ENCODE measurements around the gene IRF3.

Gene IRF3

GRCh38 chr19:49669516-49669915 is 3.9 kb upstream of the IRF3 start:
- H3K27ac Mint-ChIP-seq, result no peak overlapping the region
- no peaks in the 10 kb centered on the region for H3K27me3 Mint-ChIP-seq
- no peak overlapping the region for H3K4me3 Mint-ChIP-seq
- H3K9me3 Mint-ChIP-seq, result no peaks in the 10 kb centered on the region
- peaks cover 50% of the 10 kb centered on the region for H3K4me1 Mint-ChIP-seq (ENCODE audit: low read depth)
- intact Hi-C loops (cut with micrococcal nuclease), result no loop called here
- H3K36me3 Mint-ChIP-seq (ENCODE audit: low read depth), result peaks cover 27% of the 10 kb centered on the region

DNA sequence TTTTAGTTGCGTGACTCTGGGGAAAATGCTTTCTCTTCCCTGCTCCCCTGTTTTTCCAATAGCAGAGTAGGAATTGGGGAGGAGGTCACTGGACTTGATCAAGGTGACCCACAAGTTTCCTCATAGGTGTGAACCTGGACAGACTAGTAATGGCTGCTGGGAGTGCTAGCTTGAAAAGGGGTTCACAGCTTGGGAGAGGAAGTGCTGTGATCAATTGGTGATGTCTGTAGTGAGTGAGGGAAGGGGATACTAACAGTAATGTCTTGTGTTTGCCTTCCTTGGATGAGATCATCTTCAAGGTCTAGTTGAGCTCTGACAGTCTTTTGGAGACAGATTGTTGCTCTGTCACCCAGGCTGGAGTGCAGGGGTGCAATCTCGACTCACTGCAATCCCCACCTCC is 1.8 kb upstream of the IRF3 start:
- peaks cover 56% of the 10 kb centered on the region for H3K4me1 Mint-ChIP-seq (ENCODE audit: low read depth)
- peaks cover 39% of the 10 kb centered on the region for H3K36me3 Mint-ChIP-seq (ENCODE audit: low read depth)
- no peak overlapping the region for H3K4me3 Mint-ChIP-seq
- H3K27me3 Mint-ChIP-seq, result no peaks in the 10 kb centered on the region
- intact Hi-C loops (cut with micrococcal nuclease), result no loop called here
- H3K27ac Mint-ChIP-seq, result no peak overlapping the region
- H3K9me3 Mint-ChIP-seq, result no peaks in the 10 kb centered on the region

DNA sequence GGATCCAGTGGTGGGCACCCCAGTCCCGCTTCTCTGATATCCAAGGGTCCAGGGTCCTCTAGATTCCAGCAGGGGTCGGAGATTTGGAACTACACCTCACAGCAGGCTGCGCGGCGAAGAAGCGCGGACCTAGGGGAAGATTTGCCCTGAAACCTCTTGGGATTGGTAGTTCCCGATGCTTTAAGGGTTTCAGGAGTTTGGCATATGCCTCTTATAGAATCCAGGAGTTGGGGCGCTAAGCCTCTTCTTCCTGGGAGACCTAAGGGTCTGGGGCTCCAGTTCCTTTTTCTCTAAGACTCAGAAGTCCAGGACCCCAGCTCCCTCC is 425 bp upstream of the IRF3 start:
- peaks cover 53% of the 10 kb centered on the region for H3K36me3 Mint-ChIP-seq (ENCODE audit: low read depth)
- peak overlapping the region; percentile 99 for H3K4me3 Mint-ChIP-seq
- peak overlapping the region; percentile 96 for H3K27ac Mint-ChIP-seq
- H3K27me3 Mint-ChIP-seq, result no peaks in the 10 kb centered on the region
- no peaks in the 10 kb centered on the region for H3K9me3 Mint-ChIP-seq
- intact Hi-C loops (cut with micrococcal nuclease), result no loop called here
- peaks cover 47% of the 10 kb centered on the region for H3K4me1 Mint-ChIP-seq (ENCODE audit: low read depth)

GRCh38 chr19:49665036-49665350 is 664 bp downstream of the IRF3 start:
- H3K36me3 Mint-ChIP-seq (ENCODE audit: low read depth), result peaks cover 63% of the 10 kb centered on the region
- intact Hi-C loops (cut with micrococcal nuclease), result loop anchor here (1.0 to 2.0 kb wide), 2 partner anchors 11 to 24 kb away; partner anchors contain the start of gene RRAS
- no peaks in the 10 kb centered on the region for H3K27me3 Mint-ChIP-seq
- H3K27ac Mint-ChIP-seq, result peak overlapping the region; percentile 96
- peaks cover 47% of the 10 kb centered on the region for H3K4me1 Mint-ChIP-seq (ENCODE audit: low read depth)
- H3K4me3 Mint-ChIP-seq, result peak overlapping the region; percentile 99
- H3K9me3 Mint-ChIP-seq, result no peaks in the 10 kb centered on the region

DNA sequence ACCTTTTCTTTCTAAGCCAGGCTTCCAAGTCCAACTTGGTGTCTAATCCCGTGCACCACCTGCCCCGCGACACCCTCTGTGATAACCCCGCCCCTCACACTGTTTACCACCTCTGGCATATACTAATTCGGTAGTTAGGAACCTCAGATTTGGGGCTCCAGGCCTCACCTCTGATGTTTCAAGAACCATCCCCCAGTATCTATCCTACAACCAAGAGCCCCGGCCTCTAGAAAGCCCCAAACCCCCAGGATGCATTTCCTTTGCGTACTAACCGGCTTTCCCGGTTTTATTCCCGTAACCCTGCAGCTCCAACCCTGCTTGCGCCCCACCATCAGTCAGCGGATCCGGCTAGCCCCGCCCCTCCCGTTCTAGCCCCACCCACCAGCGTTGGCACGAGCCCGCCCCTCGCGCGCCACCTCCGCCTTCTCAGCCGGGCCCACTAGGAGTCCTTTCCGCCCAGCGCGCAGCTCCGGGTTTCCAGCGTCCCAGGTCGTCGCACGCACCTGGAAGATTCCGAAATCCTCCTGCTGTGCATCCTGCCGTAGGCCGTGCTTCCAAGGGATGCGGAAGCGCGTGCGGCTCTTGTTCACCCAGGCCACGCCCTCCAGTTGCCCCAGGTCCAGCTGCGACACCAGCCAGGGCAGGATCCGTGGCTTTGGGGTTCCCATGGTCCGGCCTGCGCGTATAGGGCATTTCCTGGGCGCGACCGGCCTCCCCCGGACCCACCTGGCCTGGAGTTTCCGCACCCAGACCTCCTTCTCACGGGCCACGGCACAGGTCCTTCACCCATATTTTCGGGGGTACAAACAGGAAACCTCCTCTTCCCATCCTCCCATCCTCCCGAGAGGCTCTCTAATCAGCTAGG is 1.3 kb downstream of the IRF3 start:
- no peaks in the 10 kb centered on the region for H3K9me3 Mint-ChIP-seq
- peaks cover 45% of the 10 kb centered on the region for H3K4me1 Mint-ChIP-seq (ENCODE audit: low read depth)
- H3K27ac Mint-ChIP-seq, result peak overlapping the region; percentile 96
- H3K27me3 Mint-ChIP-seq, result no peaks in the 10 kb centered on the region
- peak overlapping the region; percentile 99 for H3K4me3 Mint-ChIP-seq
- intact Hi-C loops (cut with micrococcal nuclease), result loop anchor here (1.0 to 2.0 kb wide), 3 partner anchors 12 to 84 kb away; partner anchors contain the start of genes NOSIP and RRAS
- H3K36me3 Mint-ChIP-seq (ENCODE audit: low read depth), result peaks cover 69% of the 10 kb centered on the region

- Mint-ChIP-seq H3K36me3 (ENCODE audit: low read depth) (peaks cover 75% of the 10 kb centered on the region), H3K4me3 (no peak overlapping the region), H3K9me3 (no peaks in the 10 kb centered on the region), H3K4me1 (ENCODE audit: low read depth) (peaks cover 42% of the 10 kb centered on the region), H3K27ac (no peak overlapping the region), H3K27me3 (no peaks in the 10 kb centered on the region)
- intact Hi-C loops (cut with micrococcal nuclease), result no loop called here
Observed at GRCh38 chr19:49663224-49663623, 2.4 kb downstream of the IRF3 start.

DNA sequence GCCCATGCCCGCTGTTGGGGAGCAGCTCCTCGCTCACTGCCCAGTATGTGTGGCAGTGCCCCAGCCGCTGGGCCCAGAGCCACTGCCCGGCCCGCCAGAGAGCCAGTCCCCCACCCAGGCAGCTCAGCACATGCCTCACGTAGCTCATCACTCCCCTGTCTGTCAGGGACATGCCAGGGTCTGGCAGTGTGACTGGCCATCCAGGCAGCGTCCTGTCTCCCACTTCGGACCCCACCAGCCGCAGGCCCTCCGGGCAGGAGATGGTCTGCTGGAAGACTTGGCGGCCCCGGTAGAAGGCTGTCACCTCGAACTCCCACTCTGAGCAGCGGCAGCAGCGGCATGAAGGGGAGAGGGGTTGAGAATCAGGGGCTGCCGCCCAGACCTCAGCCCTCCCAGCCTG is 3.6 kb downstream of the IRF3 start:
- Mint-ChIP-seq H3K4me1 (ENCODE audit: low read depth) (peaks cover 35% of the 10 kb centered on the region), H3K4me3 (no peak overlapping the region), H3K9me3 (no peaks in the 10 kb centered on the region), H3K27me3 (no peaks in the 10 kb centered on the region), H3K27ac (no peak overlapping the region), H3K36me3 (ENCODE audit: low read depth) (peaks cover 88% of the 10 kb centered on the region)
- intact Hi-C loops (cut with micrococcal nuclease), result no loop called here

DNA sequence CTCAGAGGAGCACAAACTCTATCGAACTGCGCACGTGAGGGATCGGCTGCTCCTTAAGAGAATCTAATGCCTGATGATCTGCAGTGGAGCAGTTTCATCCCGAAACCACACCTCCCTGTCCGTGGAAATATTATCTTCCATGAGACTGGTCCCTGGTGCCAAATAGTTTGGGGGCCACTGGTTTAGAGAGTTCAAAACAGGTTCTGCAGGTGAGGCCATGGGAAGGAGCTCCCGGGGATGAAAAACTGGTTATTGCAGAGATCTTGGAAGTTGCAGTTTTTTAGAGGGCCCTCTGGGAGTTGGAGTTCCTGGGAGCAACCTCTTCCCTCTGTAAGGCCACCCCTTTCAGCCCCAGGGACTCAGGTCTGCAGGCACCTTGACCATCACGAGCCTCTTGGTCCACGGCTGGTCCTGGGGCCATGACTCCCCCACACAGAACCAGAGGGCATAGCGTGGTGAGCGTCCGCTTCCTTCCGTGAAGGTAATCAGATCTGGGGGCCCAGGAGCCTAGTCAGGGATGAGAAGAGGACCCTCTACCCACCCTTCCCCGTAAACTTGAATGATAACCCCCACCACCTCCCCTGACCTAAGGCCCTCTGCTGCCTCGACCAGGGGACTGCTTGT is 5.2 kb downstream of the IRF3 start:
- H3K9me3 Mint-ChIP-seq, result no peaks in the 10 kb centered on the region
- no peak overlapping the region for H3K27ac Mint-ChIP-seq
- intact Hi-C loops (cut with micrococcal nuclease), result no loop called here
- no peak overlapping the region for H3K4me3 Mint-ChIP-seq
- H3K36me3 Mint-ChIP-seq (ENCODE audit: low read depth), result peaks cover 98% of the 10 kb centered on the region
- H3K27me3 Mint-ChIP-seq, result no peaks in the 10 kb centered on the region
- peaks cover 23% of the 10 kb centered on the region for H3K4me1 Mint-ChIP-seq (ENCODE audit: low read depth)

- Mint-ChIP-seq H3K27me3 (no peaks in the 10 kb centered on the region), H3K9me3 (no peaks in the 10 kb centered on the region), H3K4me3 (no peak overlapping the region), H3K4me1 (ENCODE audit: low read depth) (peaks cover 6% of the 10 kb centered on the region), H3K36me3 (ENCODE audit: low read depth) (peaks cover 99% of the 10 kb centered on the region), H3K27ac (no peak overlapping the region)
- intact Hi-C loops (cut with micrococcal nuclease), result no loop called here
Observed at GRCh38 chr19:49658566-49659442, 6.9 kb downstream of the IRF3 start.

DNA sequence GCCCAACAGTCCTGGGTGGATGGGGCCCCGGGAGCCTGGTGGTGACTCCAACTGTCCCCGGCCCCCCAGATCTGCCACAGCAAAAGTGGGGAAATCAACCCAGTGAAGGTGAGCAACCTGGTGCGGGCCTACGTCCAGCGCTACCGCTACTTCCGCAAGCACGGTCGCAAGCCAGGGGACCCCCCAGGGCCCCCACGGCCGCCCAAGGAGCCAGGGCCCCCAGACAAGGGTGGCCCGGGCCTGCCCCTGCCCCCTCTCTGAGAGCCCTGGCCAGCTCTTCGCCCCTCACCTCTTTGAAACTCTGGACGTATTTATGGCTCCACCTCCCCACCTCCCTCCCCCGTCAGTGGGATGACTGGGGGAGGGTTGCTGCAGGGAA is 7.5 kb downstream of the IRF3 start:
- no peak overlapping the region for H3K27ac Mint-ChIP-seq
- H3K36me3 Mint-ChIP-seq (ENCODE audit: low read depth), result peaks cover 100% of the 10 kb centered on the region
- intact Hi-C loops (cut with micrococcal nuclease), result no loop called here
- H3K27me3 Mint-ChIP-seq, result no peaks in the 10 kb centered on the region
- H3K9me3 Mint-ChIP-seq, result no peaks in the 10 kb centered on the region
- no peak overlapping the region for H3K4me3 Mint-ChIP-seq
- peaks cover 6% of the 10 kb centered on the region for H3K4me1 Mint-ChIP-seq (ENCODE audit: low read depth)

GRCh38 chr19:49657493-49658138 is 8.0 kb downstream of the IRF3 start:
- peak overlapping the region; percentile 6 for H3K27ac Mint-ChIP-seq
- H3K27me3 Mint-ChIP-seq, result no peaks in the 10 kb centered on the region
- H3K9me3 Mint-ChIP-seq, result no peaks in the 10 kb centered on the region
- H3K4me3 Mint-ChIP-seq, result no peak overlapping the region
- intact Hi-C loops (cut with micrococcal nuclease), result no loop called here
- H3K36me3 Mint-ChIP-seq (ENCODE audit: low read depth), result peaks cover 100% of the 10 kb centered on the region
- H3K4me1 Mint-ChIP-seq (ENCODE audit: low read depth), result peaks cover 6% of the 10 kb centered on the region

GRCh38 chr19:49656456-49657109 is 9.1 kb downstream of the IRF3 start:
- peak overlapping the region; percentile 6 for H3K27ac Mint-ChIP-seq
- H3K36me3 Mint-ChIP-seq (ENCODE audit: low read depth), result peaks cover 96% of the 10 kb centered on the region
- intact Hi-C loops (cut with micrococcal nuclease), result no loop called here
- peaks cover 6% of the 10 kb centered on the region for H3K4me1 Mint-ChIP-seq (ENCODE audit: low read depth)
- no peak overlapping the region for H3K4me3 Mint-ChIP-seq
- no peaks in the 10 kb centered on the region for H3K9me3 Mint-ChIP-seq
- no peaks in the 10 kb centered on the region for H3K27me3 Mint-ChIP-seq

Data from dendritic cell treated with granulocyte-macrophage colony-stimulating factor and Interleukin-4, amounts not matched to agents 40 ng/mL and 50 ng/mL, for 4 days (primary cell).